Spleen (tissue), 7 donors: Measurements from ENCODE around the gene KLHL22.
"Not testable (repeated sequence)": the region's sequence is repeated elsewhere in the genome, so short reads cannot be mapped to it uniquely, and the experiment has no call there.

Experiments
- POLR2AphosphoS5 ChIP-seq, 3 donors: sonication (generic); formaldehyde crosslinking; IDR thresholded peaks; one replicate each; pipeline ENCODE4 v1.5.1; 2017; ENCODE audit warnings: antibody characterized with exemption in 3 of 3
- TF ChIP-seq, protein P1 (sequence below), 11 experiments: fragments of 200-600 bp in 7 of 11; fragments of 450-650 bp in 4 of 11; sonication (generic) in 4 of 11; IDR thresholded peaks in 8 of 11; conservative IDR thresholded peaks in 3 of 11; 1 replicate in 7 of 11; 2 replicates in 4 of 11; pipeline versions ENCODE4 v1.4.0 to v1.8.0; 2016 to 2021; ENCODE audit warnings: antibody characterized with exemption in 11 of 11, inconsistent platforms in 4 of 11, mild to moderate bottlenecking in 1 of 11
- donor health status: DM: no; HTN: no; CAD: no; lungs with moderate emphysema.
- donor health status: DM: no; HTN: no; CAD: no.
- donor health status: DM: no; HTN: no; CAD: no.

DNA sequence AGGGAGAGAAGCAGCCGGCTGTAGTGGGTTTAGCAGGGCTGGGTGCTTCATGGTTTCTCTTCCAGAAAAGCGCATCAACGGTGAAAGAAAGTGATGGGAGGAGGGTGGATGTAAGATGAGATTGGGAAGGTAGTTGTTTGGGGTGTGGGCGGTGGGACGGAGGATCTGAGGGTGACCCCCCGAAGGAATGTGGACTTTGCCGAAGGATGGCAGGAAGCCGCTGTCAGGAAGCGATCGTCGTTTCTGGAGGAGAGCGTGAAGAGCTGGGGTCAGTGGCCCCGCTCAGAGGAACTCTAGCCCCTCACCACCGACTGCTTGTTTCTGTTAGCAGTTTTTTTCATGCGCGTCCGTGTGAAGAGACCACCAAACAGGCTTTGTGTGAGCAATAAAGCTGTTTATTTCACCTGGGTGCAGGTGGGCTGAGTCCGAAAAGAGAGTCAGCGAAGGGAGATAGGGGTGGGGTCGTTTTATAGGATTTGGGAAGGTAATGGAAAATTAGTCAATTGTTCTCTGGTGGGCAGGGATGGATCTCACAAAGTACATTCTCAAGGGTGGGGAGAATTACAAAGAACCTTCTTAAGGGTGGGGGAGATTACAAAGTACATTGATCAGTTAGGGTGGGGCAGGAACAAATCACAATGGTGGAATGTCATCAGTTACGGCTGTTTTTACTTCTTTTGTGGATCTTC is 12.6 kb upstream of the KLHL22 start:
- TF ChIP-seq, protein P1, sequence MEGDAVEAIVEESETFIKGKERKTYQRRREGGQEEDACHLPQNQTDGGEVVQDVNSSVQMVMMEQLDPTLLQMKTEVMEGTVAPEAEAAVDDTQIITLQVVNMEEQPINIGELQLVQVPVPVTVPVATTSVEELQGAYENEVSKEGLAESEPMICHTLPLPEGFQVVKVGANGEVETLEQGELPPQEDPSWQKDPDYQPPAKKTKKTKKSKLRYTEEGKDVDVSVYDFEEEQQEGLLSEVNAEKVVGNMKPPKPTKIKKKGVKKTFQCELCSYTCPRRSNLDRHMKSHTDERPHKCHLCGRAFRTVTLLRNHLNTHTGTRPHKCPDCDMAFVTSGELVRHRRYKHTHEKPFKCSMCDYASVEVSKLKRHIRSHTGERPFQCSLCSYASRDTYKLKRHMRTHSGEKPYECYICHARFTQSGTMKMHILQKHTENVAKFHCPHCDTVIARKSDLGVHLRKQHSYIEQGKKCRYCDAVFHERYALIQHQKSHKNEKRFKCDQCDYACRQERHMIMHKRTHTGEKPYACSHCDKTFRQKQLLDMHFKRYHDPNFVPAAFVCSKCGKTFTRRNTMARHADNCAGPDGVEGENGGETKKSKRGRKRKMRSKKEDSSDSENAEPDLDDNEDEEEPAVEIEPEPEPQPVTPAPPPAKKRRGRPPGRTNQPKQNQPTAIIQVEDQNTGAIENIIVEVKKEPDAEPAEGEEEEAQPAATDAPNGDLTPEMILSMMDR (IDR thresholded peaks at IDR 0.05 in 8 of 11, conservative IDR thresholded peaks at IDR 0.05 in 3 of 11), result not testable (repeated sequence)
- TF ChIP-seq POLR2AphosphoS5 (IDR thresholded peaks at IDR 0.05), result not testable (repeated sequence)
